ENCODE measurements around the gene PLEKHA4. TPM values are rescaled to one million over a fixed set of nuclear protein-coding genes. Genes with fewer than 3 reads are reported as not detected.
A peak's percentile ranks its signal among the peaks of the same experiment; 100 is the strongest.
"Not testable (repeated sequence)": the region's sequence is repeated elsewhere in the genome, so short reads cannot be mapped to it uniquely, and the experiment has no call there.

Gene PLEKHA4
- total RNA-seq, 4 donors from 2014 or later, result 2.6 to 34.4 (median 10.3) TPM

DNA sequence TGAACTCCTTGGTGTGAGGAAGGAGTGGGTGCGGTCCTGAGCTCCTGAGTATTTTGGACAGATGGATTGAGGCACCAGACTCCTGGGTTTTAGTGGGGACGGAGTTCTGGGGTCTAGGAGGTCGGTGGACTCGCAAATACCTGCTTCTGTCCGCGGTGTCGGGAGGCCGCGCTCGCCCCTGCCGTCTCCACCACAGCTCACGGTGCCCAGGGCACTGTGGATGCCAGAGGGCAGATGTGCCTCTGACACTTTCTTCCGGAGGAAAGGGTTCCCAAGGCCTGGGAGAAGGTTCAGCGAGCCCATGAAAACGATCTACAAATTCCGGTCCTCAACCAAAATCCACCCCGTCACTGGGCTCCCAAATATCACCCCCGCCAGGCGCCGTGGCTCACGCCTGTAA is 26.8 kb upstream of the PLEKHA4 start:
- Histone ChIP-seq H3K4me3 (peak overlapping the region in 1 of 4 donors; percentile 46), H3K36me3 (no peaks in the 10 kb centered on the region), H3K9me3 (no peaks in the 10 kb centered on the region), H3K27ac (no peak overlapping the region), H3K27me3 (no peaks in the 10 kb centered on the region), H3K4me1 (peaks cover 6 to 19% (median 12%) of the 10 kb centered on the region in 4 donors)
- WGBS, 2 donors (ENCODE audit: low coverage in 1 of 2), result 60 to 80% methylated on average over 1 to 21 of the region's 21 CpGs
- TF ChIP-seq CTCF (IDR thresholded peaks at IDR 0.05) (no peak), POLR2A (IDR thresholded peaks at IDR 0.05) (no peak), EP300 (IDR thresholded peaks at IDR 0.05; ENCODE audit: low read depth) (no peak), POLR2AphosphoS5 (IDR thresholded peaks at IDR 0.05) (no peak)
- intact Hi-C loops (cut with DNase I; ENCODE audit: low total_unique reads), result no loop called here
- DNase-seq, result no peak
- in situ Hi-C loops (cut with MboI; ENCODE audit: low pct_ligation_motif_present in 1 of 4, low pct_unique_long_range_greater_than_20kb in 1 of 4, low sequenced_read_pairs in 3 of 4), result no loop called here

DNA sequence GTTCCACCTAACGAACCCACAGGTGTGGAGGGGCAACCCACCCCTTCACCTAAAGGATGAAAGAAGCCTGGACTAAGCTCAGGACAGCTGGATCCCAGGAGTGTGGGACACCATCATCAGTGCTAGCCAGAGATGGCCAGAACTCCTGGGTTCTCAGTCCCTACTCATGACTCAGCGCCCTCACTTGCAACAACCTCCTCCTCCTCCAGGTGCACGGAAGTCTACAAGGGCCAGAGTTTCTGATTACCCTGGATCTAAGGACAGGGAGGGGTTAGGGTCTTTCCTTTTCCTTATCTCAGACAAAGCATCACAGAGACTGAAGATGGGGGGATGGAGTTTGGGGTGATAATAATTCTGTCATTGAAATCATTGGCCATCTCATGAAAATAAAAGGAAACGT is 22.1 kb upstream of the PLEKHA4 start:
- Histone ChIP-seq H3K27me3 (no peaks in the 10 kb centered on the region), H3K4me3 (no peak overlapping the region), H3K9me3 (no peaks in the 10 kb centered on the region), H3K36me3 (no peaks in the 10 kb centered on the region), H3K4me1 (peaks cover 0 to 9% (median 4%) of the 10 kb centered on the region in 4 donors), H3K27ac (no peak overlapping the region)
- intact Hi-C loops (cut with DNase I; ENCODE audit: low total_unique reads), result no loop called here
- no peak for DNase-seq
- 84 to 92% methylated on average over 2 to 4 of the region's 4 CpGs for WGBS, 2 donors (ENCODE audit: low coverage in 1 of 2)
- in situ Hi-C loops (cut with MboI; ENCODE audit: low pct_ligation_motif_present in 1 of 4, low pct_unique_long_range_greater_than_20kb in 1 of 4, low sequenced_read_pairs in 3 of 4), result no loop called here
- no peak for TF ChIP-seq EP300 (IDR thresholded peaks at IDR 0.05; ENCODE audit: low read depth)
- no peak for TF ChIP-seq POLR2AphosphoS5 (IDR thresholded peaks at IDR 0.05)
- no peak for TF ChIP-seq POLR2A (IDR thresholded peaks at IDR 0.05)
- TF ChIP-seq CTCF (IDR thresholded peaks at IDR 0.05), result no peak

GRCh38 chr19:48889496-48889895 is 21.1 kb upstream of the PLEKHA4 start:
- H3K9me3 ChIP-seq; H3K36me3 ChIP-seq; in situ Hi-C loops (cut with MboI; ENCODE audit: low pct_ligation_motif_present in 1 of 4, low pct_unique_long_range_greater_than_20kb in 1 of 4, low sequenced_read_pairs in 3 of 4); H3K4me3 ChIP-seq; intact Hi-C loops (cut with DNase I; ENCODE audit: low total_unique reads); H3K4me1 ChIP-seq; DNase-seq; H3K27ac ChIP-seq; H3K27me3 ChIP-seq: not testable (repeated sequence)
- WGBS, 2 donors (ENCODE audit: low coverage in 1 of 2), result 52% methylated on average over 3 of the region's 3 CpGs; no CpG with 5 or more reads in 1 of the 2 donors

GRCh38 chr19:48887861-48888612 is 19.6 kb upstream of the PLEKHA4 start:
- Histone ChIP-seq H3K9me3 (no peaks in the 10 kb centered on the region), H3K4me3 (no peak overlapping the region), H3K36me3 (no peaks in the 10 kb centered on the region), H3K4me1 (peaks cover 0 to 5% (median 2%) of the 10 kb centered on the region in 4 donors), H3K27me3 (no peaks in the 10 kb centered on the region), H3K27ac (no peak overlapping the region)
- no peak for DNase-seq
- TF ChIP-seq POLR2A (IDR thresholded peaks at IDR 0.05), result no peak
- TF ChIP-seq EP300 (IDR thresholded peaks at IDR 0.05; ENCODE audit: low read depth), result no peak
- no peak for TF ChIP-seq POLR2AphosphoS5 (IDR thresholded peaks at IDR 0.05)
- TF ChIP-seq CTCF (IDR thresholded peaks at IDR 0.05), result no peak
- intact Hi-C loops (cut with DNase I; ENCODE audit: low total_unique reads), result no loop called here
- WGBS, 2 donors (ENCODE audit: low coverage in 1 of 2), result 77 to 96% methylated on average over 4 to 21 of the region's 21 CpGs
- in situ Hi-C loops (cut with MboI; ENCODE audit: low pct_ligation_motif_present in 1 of 4, low pct_unique_long_range_greater_than_20kb in 1 of 4, low sequenced_read_pairs in 3 of 4), result no loop called here

All from transverse colon (tissue), 4 donors.